Esophagus muscularis mucosa (tissue), 4 donors: ENCODE results near the gene PDE1C. TPM values are rescaled to one million over a fixed set of nuclear protein-coding genes. Genes with fewer than 3 reads are reported as not detected.

ENCODE experiments used
- DNase-seq: peaks from one replicate; pipeline ENCODE4 v3.0.0-alpha.2; 2017; ENCODE audit errors: extremely low spot score
- H3K27ac ChIP-seq, 4 donors: fragments of 200-600 bp; sonication (generic); replicated peaks in 1 of 4; 1 replicate in 3 of 4; 2 replicates in 1 of 4; pipeline ENCODE4 v1.5.1; 2016 to 2019; ENCODE audit warnings: mild to moderate bottlenecking in 1 of 4
- H3K27me3 ChIP-seq, 4 donors: fragments of 200-600 bp; sonication (generic); one replicate each; pipeline versions ENCODE4 v1.5.1 to v1.6.0; 2016 to 2019
- H3K36me3 ChIP-seq, 4 donors: fragments of 200-600 bp; sonication (generic); one replicate each; pipeline ENCODE4 v1.5.1; 2016 to 2019
- H3K4me1 ChIP-seq, 4 donors: fragments of 200-600 bp; sonication (generic); one replicate each; pipeline ENCODE4 v1.5.1; 2016 to 2019
- H3K4me3 ChIP-seq, 4 donors: fragments of 200-600 bp; sonication (generic); 1 replicate in 2 of 4; 2 replicates in 2 of 4; pipeline ENCODE4 v1.5.1; 2016 to 2019; ENCODE audit warnings: mild to moderate bottlenecking in 4 of 4, moderate library complexity in 1 of 4
- H3K9me3 ChIP-seq, 4 donors: fragments of 200-600 bp; sonication (generic); 1 replicate in 3 of 4; 2 replicates in 1 of 4; pipeline ENCODE4 v1.5.1; 2016 to 2019
- CTCF ChIP-seq, 3 experiments: fragments of 200-600 bp in 2 of 3; fragments of 450-650 bp in 1 of 3; sonication (generic) in 2 of 3; IDR thresholded peaks; one replicate each; pipeline ENCODE4 v1.5.1; 2017 to 2019; ENCODE audit warnings: antibody characterized with exemption in 3 of 3, mild to moderate bottlenecking in 2 of 3, moderate library complexity in 1 of 3
- EP300 ChIP-seq: sonication (generic); formaldehyde crosslinking; IDR thresholded peaks from one replicate; pipeline ENCODE4 v1.6.1; 2017; ENCODE audit warnings: antibody characterized with exemption
- POLR2A ChIP-seq: fragments of 450-650 bp; IDR thresholded peaks from one replicate; pipeline ENCODE4 v1.6.1; 2017; ENCODE audit warnings: antibody characterized with exemption, moderate library complexity, mild to moderate bottlenecking, low read depth
- POLR2AphosphoS5 ChIP-seq, 2 donors: sonication (generic); formaldehyde crosslinking; IDR thresholded peaks; one replicate each; pipeline ENCODE4 v1.6.1; 2017; ENCODE audit warnings: antibody characterized with exemption in 2 of 2
- WGBS: methylation state at CpG from one replicate; pipeline ENCODE4 v1.1.5; 2018; 5-methylcytosine and 5-hydroxymethylcytosine counted together
- intact Hi-C: fragments of 100-400 bp; cut with DNase I; formaldehyde crosslinking; loops from one replicate; pipeline ENCODE4 v1.15.1; 2023
- total RNA-seq, 4 donors: library from RNA; depleted of rRNA; stranded (reverse); fragments of >200 nt; gene quantifications; one replicate each; pipeline versions ENCODE4 v1.1.0 to v1.2.1, GENCODE V29; 2016

The PDE1C gene
- total RNA-seq, 4 donors from 2014 or later = 13.3 to 25.5 (median 17.3) TPM

GRCh38 chr7:31811650-31812461 lies 258.4 kb downstream of the PDE1C start:
- peaks cover 6 to 26% (median 19%) of the 10 kb centered on the region in 4 donors for H3K36me3 ChIP-seq
- DNase-seq = no peak
- H3K4me1 ChIP-seq = no peaks in the 10 kb centered on the region
- intact Hi-C loops = no loop called here
- H3K27ac ChIP-seq = peak overlapping the region in 1 of 4 donors; percentile 2
- TF ChIP-seq POLR2A = no peak
- no peak for TF ChIP-seq EP300
- no peak for TF ChIP-seq CTCF (IDR thresholded peaks at IDR 0.05)
- TF ChIP-seq POLR2AphosphoS5 (IDR thresholded peaks at IDR 0.05) = no peak
- H3K4me3 ChIP-seq = no peak overlapping the region
- H3K9me3 ChIP-seq = no peaks in the 10 kb centered on the region
- 53% methylated on average over 3 of the region's 3 CpGs for WGBS
- no peaks in the 10 kb centered on the region for H3K27me3 ChIP-seq

DNA sequence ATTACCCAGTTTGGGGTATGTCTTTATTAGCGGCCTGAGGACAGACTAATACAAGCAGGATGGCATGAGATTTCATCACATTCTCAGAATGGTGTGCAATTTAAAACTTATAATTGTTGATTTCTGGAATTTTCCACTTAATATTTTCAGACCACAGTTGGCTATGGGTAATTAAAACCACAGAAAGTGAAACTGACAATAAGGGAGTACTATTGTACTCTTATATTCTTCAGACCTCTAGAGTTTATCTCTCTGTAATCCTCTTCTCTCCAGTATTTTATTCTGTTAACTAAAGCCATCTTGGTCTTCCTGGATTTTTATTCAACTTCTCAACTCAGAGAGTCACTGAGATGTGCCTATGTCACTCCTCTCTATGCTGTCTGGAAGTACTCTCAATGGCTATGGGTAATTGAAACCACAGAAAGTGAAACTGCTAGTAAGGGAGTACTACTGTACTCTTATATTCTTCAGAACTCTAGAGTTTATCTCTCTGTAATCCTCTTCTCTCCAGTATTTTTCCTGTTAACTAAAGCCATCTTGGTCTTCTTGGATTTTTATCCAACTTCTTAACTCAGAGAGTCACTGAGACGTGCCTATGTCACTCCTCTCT lies 264.9 kb downstream of the PDE1C start:
- Histone ChIP-seq H3K27ac (no peak overlapping the region), H3K36me3 (peaks cover 0 to 10% (median 0%) of the 10 kb centered on the region in 4 donors), H3K27me3 (no peaks in the 10 kb centered on the region), H3K4me3 (no peak overlapping the region), H3K4me1 (no peaks in the 10 kb centered on the region), H3K9me3 (no peaks in the 10 kb centered on the region)
- WGBS = 79% methylated on average over 2 of the region's 2 CpGs
- DNase-seq = no peak
- intact Hi-C loops = no loop called here
- TF ChIP-seq CTCF (IDR thresholded peaks at IDR 0.05) (no peak), POLR2AphosphoS5 (IDR thresholded peaks at IDR 0.05) (no peak), POLR2A (no peak), EP300 (no peak)

DNA sequence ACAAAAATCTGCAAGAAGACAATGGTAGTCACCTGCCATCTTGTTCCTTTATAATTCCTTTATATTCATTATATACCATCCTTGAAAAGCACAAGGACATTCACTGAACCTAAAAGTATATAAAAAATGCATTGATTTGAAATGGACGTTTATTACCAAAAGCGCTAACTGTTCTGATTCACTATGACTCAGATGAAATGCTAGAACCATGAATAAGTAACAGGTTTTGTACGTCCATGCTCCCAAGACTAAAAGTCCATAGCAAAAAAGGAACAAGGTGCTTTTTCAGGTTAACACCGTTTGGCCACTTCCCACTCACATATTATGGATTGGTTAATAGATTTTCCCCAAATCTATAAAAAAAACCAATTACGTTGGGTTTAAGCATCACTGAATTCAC lies 273.8 kb downstream of the PDE1C start:
- intact Hi-C loops = no loop called here

DNA sequence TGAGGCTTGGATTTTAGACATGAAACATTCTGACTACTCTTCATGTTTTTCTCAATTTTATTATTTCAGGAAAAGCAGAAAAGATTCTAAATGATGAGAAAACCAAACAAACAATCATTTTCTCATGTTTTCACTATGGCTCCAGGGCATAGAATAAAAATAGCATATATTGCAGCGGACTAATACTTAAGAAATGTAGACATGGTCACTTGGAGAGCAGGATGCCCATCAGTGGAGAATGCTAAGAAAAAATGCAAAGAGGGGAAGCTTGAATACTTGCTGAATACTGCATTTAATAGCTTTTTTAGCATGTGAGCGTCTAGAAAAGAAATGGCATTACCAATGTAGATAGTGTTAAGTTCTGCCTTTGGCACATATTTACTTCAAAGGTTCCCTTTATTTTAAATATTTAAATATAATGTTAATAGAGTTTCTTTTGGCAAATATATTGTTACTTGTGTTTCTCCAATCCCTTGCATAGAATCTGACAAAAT lies 275.3 kb downstream of the PDE1C start:
- intact Hi-C loops = no loop called here
- Histone ChIP-seq H3K27ac (no peak overlapping the region), H3K9me3 (no peaks in the 10 kb centered on the region), H3K36me3 (no peaks in the 10 kb centered on the region), H3K4me1 (no peaks in the 10 kb centered on the region), H3K4me3 (no peak overlapping the region), H3K27me3 (no peaks in the 10 kb centered on the region)
- 84% methylated on average over 2 of the region's 2 CpGs for WGBS
- no peak for TF ChIP-seq CTCF (IDR thresholded peaks at IDR 0.05)
- TF ChIP-seq POLR2AphosphoS5 (IDR thresholded peaks at IDR 0.05) = no peak
- no peak for TF ChIP-seq EP300
- no peak for TF ChIP-seq POLR2A
- DNase-seq = no peak

More for the DNA sequence above, 273.8 kb downstream of the PDE1C start:
- Histone ChIP-seq H3K27ac (no peak overlapping the region), H3K36me3 (no peaks in the 10 kb centered on the region), H3K27me3 (no peaks in the 10 kb centered on the region), H3K4me3 (no peak overlapping the region), H3K9me3 (no peaks in the 10 kb centered on the region), H3K4me1 (no peaks in the 10 kb centered on the region)
- no peak for TF ChIP-seq POLR2A
- TF ChIP-seq POLR2AphosphoS5 (IDR thresholded peaks at IDR 0.05) = no peak
- TF ChIP-seq CTCF (IDR thresholded peaks at IDR 0.05) = no peak
- no peak for TF ChIP-seq EP300
- no peak for DNase-seq
- WGBS = 80% methylated on average over 5 of the region's 5 CpGs
